Measurements from ENCODE around the gene FXN.

DNA sequence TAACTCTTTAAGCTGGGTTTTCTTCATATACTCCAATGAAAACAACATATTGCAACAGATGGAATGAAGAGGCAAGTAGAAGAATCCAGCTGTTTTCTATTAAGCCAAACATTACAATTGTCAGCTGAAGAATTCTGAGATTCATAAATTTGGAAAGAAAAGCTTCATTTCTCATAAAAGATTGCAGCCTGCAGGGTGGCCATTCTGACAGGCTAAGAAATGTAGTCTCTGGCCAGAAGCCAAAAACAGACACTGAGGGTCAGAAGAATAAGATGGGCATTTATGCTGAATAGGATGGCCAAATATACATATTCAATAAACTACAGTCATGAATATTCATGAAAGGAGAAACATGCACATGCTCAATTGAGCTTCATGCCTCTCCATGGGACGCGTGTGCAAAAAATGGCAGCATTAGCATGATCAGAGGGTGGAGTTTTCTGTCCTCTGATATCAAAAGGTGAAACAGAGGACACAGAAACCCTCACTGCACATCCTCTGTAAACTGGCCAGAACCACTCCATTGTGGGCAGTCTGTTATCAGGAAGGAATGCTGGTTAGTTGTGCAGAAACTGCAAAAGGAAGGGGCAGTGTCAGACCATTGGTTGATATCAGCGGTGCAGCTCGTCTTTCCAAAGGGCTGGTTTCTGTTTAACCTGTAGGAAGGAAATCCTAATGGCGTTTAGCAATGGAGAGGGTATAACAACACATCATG is 50.2 kb downstream of the FXN start:
- TF ChIP-seq, protein P1, sequence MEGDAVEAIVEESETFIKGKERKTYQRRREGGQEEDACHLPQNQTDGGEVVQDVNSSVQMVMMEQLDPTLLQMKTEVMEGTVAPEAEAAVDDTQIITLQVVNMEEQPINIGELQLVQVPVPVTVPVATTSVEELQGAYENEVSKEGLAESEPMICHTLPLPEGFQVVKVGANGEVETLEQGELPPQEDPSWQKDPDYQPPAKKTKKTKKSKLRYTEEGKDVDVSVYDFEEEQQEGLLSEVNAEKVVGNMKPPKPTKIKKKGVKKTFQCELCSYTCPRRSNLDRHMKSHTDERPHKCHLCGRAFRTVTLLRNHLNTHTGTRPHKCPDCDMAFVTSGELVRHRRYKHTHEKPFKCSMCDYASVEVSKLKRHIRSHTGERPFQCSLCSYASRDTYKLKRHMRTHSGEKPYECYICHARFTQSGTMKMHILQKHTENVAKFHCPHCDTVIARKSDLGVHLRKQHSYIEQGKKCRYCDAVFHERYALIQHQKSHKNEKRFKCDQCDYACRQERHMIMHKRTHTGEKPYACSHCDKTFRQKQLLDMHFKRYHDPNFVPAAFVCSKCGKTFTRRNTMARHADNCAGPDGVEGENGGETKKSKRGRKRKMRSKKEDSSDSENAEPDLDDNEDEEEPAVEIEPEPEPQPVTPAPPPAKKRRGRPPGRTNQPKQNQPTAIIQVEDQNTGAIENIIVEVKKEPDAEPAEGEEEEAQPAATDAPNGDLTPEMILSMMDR (IDR thresholded peaks at IDR 0.05), result no peak
- TF ChIP-seq POLR2AphosphoS5 (IDR thresholded peaks at IDR 0.05) (no peak), POLR2A (IDR thresholded peaks at IDR 0.05) (no peak)
